Spleen (tissue), 7 donors: ENCODE data around the gene PDZD2.

ENCODE experiments used
- CTCF ChIP-seq, 11 experiments: fragments of 200-600 bp in 7 of 11; fragments of 450-650 bp in 4 of 11; sonication (generic) in 4 of 11; IDR thresholded peaks in 8 of 11; conservative IDR thresholded peaks in 3 of 11; 1 replicate in 7 of 11; 2 replicates in 4 of 11; pipeline versions ENCODE4 v1.4.0 to v1.8.0; 2016 to 2021; ENCODE audit warnings: antibody characterized with exemption in 11 of 11, inconsistent platforms in 4 of 11, mild to moderate bottlenecking in 1 of 11
- POLR2A ChIP-seq, 3 donors: fragments of 450-650 bp; IDR thresholded peaks; one replicate each; pipeline ENCODE4 v1.5.1; 2017; ENCODE audit warnings: antibody characterized with exemption in 3 of 3, mild to moderate bottlenecking in 1 of 3
- donor health status: DM: no; HTN: no; CAD: no; lungs with moderate emphysema.
- donor health status: DM: no; HTN: no; CAD: no.
- donor health status: DM: no; HTN: no; CAD: no.

DNA sequence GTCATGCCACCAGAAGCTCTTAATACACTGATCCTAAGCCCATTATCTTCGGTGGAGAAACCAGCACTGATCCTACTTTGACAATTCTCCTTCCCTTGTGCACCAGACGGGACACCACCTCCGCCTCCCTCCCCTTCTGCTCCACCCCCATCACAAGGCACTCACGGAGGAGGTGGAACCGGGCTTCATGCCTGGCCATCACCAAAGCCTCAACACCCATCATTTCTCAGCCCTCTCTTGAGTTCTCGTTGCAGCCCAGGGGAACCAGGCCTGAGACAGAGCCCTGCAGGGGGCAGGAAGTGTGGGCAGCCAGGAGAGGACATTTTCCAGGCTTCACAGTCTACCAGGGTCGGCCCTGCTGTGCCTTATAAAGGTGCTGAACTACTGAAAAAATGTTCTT is 374.7 kb downstream of the PDZD2 start:
- TF ChIP-seq POLR2A (IDR thresholded peaks at IDR 0.05) (no peak), CTCF (IDR thresholded peaks at IDR 0.05 in 8 of 11, conservative IDR thresholded peaks at IDR 0.05 in 3 of 11) (no peak)
